Panc1 (cell line): ENCODE results near the gene CBX4. TPM values are rescaled to one million over a fixed set of nuclear protein-coding genes. Genes with fewer than 3 reads are reported as not detected.

Experiments used
- ATAC-seq: fragments of 200-7000 bp; cut with Tn5 transposase; 2 replicates; pipeline ENCODE4 v1.9.1; 2020; ENCODE audit warnings: mild to moderate bottlenecking, moderate library complexity
- BruUV-seq: library from RNA; stranded (reverse); fragments of 400-500 nt; replicated peaks from 2 replicates; lab custom pipeline; 2021; lab: Mats Ljungman, UMichigan
- CTCF ChIA-PET: fragments of 300-600 bp; sonication (Branson Sonifier 250); formaldehyde crosslinking; loops from one replicate; lab custom pipeline; 2022; ENCODE audit warnings: antibody characterized with exemption; lab: Charles Lee
- POLR2A ChIA-PET: fragments of 300-600 bp; sonication (Branson Sonifier 250); formaldehyde crosslinking; loops from one replicate; lab custom pipeline; 2022; ENCODE audit warnings: antibody characterized with exemption; lab: Charles Lee
- DNase-seq: peaks from one replicate; pipeline ENCODE4 v3.0.0-alpha.2; 2010; ENCODE audit warnings: low read depth, low spot score
- H3K27ac ChIP-seq: 2 replicates; pipeline ENCODE4 v1.5.1; 2011; ENCODE audit warnings: mild to moderate bottlenecking, low read length, inconsistent platforms
- H3K27me3 ChIP-seq: fragments of 200-500 bp; sonication (Bioruptor generic); 2 replicates; pipeline ENCODE4 v1.6.0; 2014; ENCODE audit warnings: low read length, inconsistent platforms; ENCODE audit not compliant: control insufficient read depth, insufficient read depth
- H3K36me3 ChIP-seq: fragments of 200-500 bp; sonication (Bioruptor generic); 2 replicates; pipeline ENCODE4 v1.5.1; 2014; ENCODE audit warnings: inconsistent platforms, mild to moderate bottlenecking, low read length, moderate library complexity; ENCODE audit not compliant: control insufficient read depth, insufficient read depth
- H3K4me1 ChIP-seq: 2 replicates; pipeline ENCODE4 v1.5.1; 2011; ENCODE audit warnings: inconsistent platforms, mild to moderate bottlenecking, low read length, moderate library complexity; ENCODE audit not compliant: control insufficient read depth, insufficient read depth
- H3K4me3 ChIP-seq, 2 experiments: 2 replicates each; pipeline ENCODE4 v1.5.1; 2011 to 2012; ENCODE audit warnings: low read depth in 2 of 2, low read length in 2 of 2, mild to moderate bottlenecking in 2 of 2, inconsistent platforms in 1 of 2, moderate library complexity in 1 of 2
- H3K9me3 ChIP-seq: fragments of 200-500 bp; sonication (Bioruptor generic); 2 replicates; pipeline ENCODE4 v1.5.1; 2014; ENCODE audit warnings: low read depth, mild to moderate bottlenecking, inconsistent platforms, low read length, moderate library complexity; ENCODE audit not compliant: control insufficient read depth, insufficient read depth
- CTCF ChIP-seq: fragments of 450-650 bp; IDR thresholded peaks from 2 replicates; pipeline ENCODE4 v1.5.1; 2017; ENCODE audit warnings: mild to moderate bottlenecking
- POLR2AphosphoS5 ChIP-seq: IDR thresholded peaks from 2 replicates; pipeline ENCODE4 v1.6.1; 2012; ENCODE audit warnings: mild to moderate bottlenecking, low read depth, low read length, moderate library complexity
- REST ChIP-seq, 2 experiments: IDR thresholded peaks; 2 replicates each; pipeline ENCODE4 v1.6.1; 2011 to 2012; ENCODE audit warnings: low read depth in 2 of 2, control low read depth in 1 of 2, low read length in 1 of 2, mild to moderate bottlenecking in 1 of 2, moderate library complexity in 1 of 2; ENCODE audit not compliant: insufficient read depth in 1 of 2
- SIN3A ChIP-seq: IDR thresholded peaks from 2 replicates; pipeline ENCODE4 v1.6.1; 2012; ENCODE audit warnings: low read depth, mild to moderate bottlenecking, low read length, moderate library complexity, borderline replicate concordance; ENCODE audit not compliant: insufficient read depth
- TCF7L2 ChIP-seq: IDR thresholded peaks from 2 replicates; pipeline ENCODE4 v1.6.1; 2011; ENCODE audit warnings: mild to moderate bottlenecking, low read depth, low read length, inconsistent platforms
- in situ Hi-C: cut with HindIII; loops from 2 replicates; pipeline ENCODE4 v1.10.0; 2016; ENCODE audit warnings: low sequenced_read_pairs, low pct_unique_long_range_greater_than_20kb
- intact Hi-C: fragments of 100-400 bp; cut with micrococcal nuclease; formaldehyde crosslinking; loops from one replicate; pipeline ENCODE4 v1.10.0; 2022; ENCODE audit not compliant: unreplicated experiment
- total RNA-seq: library from RNA; stranded (reverse); gene quantifications from one replicate; pipeline ENCODE4 v1.2.1, GENCODE V29; 2021; ENCODE audit not compliant: unreplicated experiment

CBX4 gene
- total RNA-seq, 1 experiment from 2014 or later = 48.6 TPM

- Histone ChIP-seq H3K4me3 (peak overlapping the region; percentile 28 to 48), H3K9me3 (no peaks in the 10 kb centered on the region), H3K27me3 (peaks cover 4% of the 10 kb centered on the region; the same call in 1 of the 2 replicates), H3K36me3 (no peaks in the 10 kb centered on the region; the same call in 1 of the 2 replicates), H3K4me1 (peaks cover 22% of the 10 kb centered on the region), H3K27ac (peak overlapping the region; percentile 49; the same call in 1 of the 2 replicates)
- ChIA-PET CTCF (no interaction called here), POLR2A (no interaction called here)
- DNase-seq (no peak), ATAC-seq (no peak)
- in situ Hi-C loops = no loop called here
- intact Hi-C loops = no loop called here
- no TSS peak for BruUV-seq
- TF ChIP-seq POLR2AphosphoS5 (no peak), TCF7L2 (no peak), SIN3A (no peak), CTCF (no peak), REST (IDR thresholded peaks at IDR 0.05; ENCODE audit: insufficient read depth in 1 of 2, low read depth in 2 of 2, low read length in 1 of 2) (no peak)
These were observed 35.7 kb downstream of the CBX4 start for GRCh38 chr17:79803421-79803996.

GRCh38 chr17:79802736-79803420 is 36.4 kb downstream of the CBX4 start:
- BruUV-seq = no TSS peak
- H3K4me1 ChIP-seq = peaks cover 28% of the 10 kb centered on the region
- ChIA-PET CTCF (interaction anchor here (0.6 kb wide), 1 partner anchor 145 kb away, joined by 9 read pairs; no protein-coding TSS in a partner anchor), POLR2A (no interaction called here)
- no peaks in the 10 kb centered on the region for H3K9me3 ChIP-seq
- no peak overlapping the region for H3K4me3 ChIP-seq
- peaks cover 4% of the 10 kb centered on the region; the same call in 1 of the 2 replicates for H3K27me3 ChIP-seq
- DNase-seq = no peak
- TF ChIP-seq SIN3A (no peak), REST (IDR thresholded peaks at IDR 0.05; ENCODE audit: insufficient read depth in 1 of 2, low read depth in 2 of 2, low read length in 1 of 2) (no peak), POLR2AphosphoS5 (no peak), CTCF (no peak)
- H3K36me3 ChIP-seq = no peaks in the 10 kb centered on the region; the same call in 1 of the 2 replicates
- in situ Hi-C loops = no loop called here
- H3K27ac ChIP-seq = no peak overlapping the region
- intact Hi-C loops = no loop called here
- ATAC-seq = no peak
